Thymus (tissue), 11 donors: Measurements from ENCODE around the gene RAMP3. TPM values are rescaled to one million over a fixed set of nuclear protein-coding genes. Genes with fewer than 3 reads are reported as not detected.
A peak's percentile ranks its signal among the peaks of the same experiment; 100 is the strongest.
"Not testable (repeated sequence)": the region's sequence is repeated elsewhere in the genome, so short reads cannot be mapped to it uniquely, and the experiment has no call there.

Source experiments
- DNase-seq, 9 donors: peaks; one replicate each; pipeline ENCODE4 v3.0.0-alpha.2; 2013; ENCODE audit warnings: low spot score in 9 of 9, low read depth in 6 of 9, missing footprints in 1 of 9
- H3K27ac ChIP-seq, 2 donors: one replicate each; pipeline ENCODE4 v1.5.1; 2013; ENCODE audit warnings: control low read depth in 1 of 2, low read depth in 1 of 2, low read length in 1 of 2, mild to moderate bottlenecking in 1 of 2, moderate library complexity in 1 of 2
- H3K27me3 ChIP-seq, 2 donors: one replicate each; pipeline ENCODE4 v1.5.1; 2013; ENCODE audit warnings: low read length in 1 of 2; ENCODE audit not compliant: control insufficient read depth in 2 of 2, insufficient read depth in 1 of 2
- H3K36me3 ChIP-seq, 2 donors: one replicate each; pipeline ENCODE4 v1.5.1; 2013; ENCODE audit warnings: low read length in 1 of 2, mild to moderate bottlenecking in 1 of 2, moderate library complexity in 1 of 2; ENCODE audit not compliant: control insufficient read depth in 2 of 2, insufficient read depth in 2 of 2
- H3K4me1 ChIP-seq, 2 donors: one replicate each; pipeline ENCODE4 v1.5.1; 2013; ENCODE audit warnings: low read length in 2 of 2; ENCODE audit not compliant: control insufficient read depth in 2 of 2, insufficient read depth in 2 of 2
- H3K4me3 ChIP-seq, 2 donors: one replicate each; pipeline ENCODE4 v1.5.1; 2013; ENCODE audit warnings: low read length in 2 of 2, control low read depth in 1 of 2, mild to moderate bottlenecking in 1 of 2
- H3K9me3 ChIP-seq, 2 donors: one replicate each; pipeline ENCODE4 v1.5.1; 2013; ENCODE audit warnings: low read length in 1 of 2, mild to moderate bottlenecking in 1 of 2; ENCODE audit not compliant: control insufficient read depth in 2 of 2, insufficient read depth in 1 of 2
- WGBS: extraction: QIAGEN DNeasy Blood & Tissue Kit; methylation state at CpG from one replicate; pipeline ENCODE4 v1.1.7; 2013; 5-methylcytosine and 5-hydroxymethylcytosine counted together
- polyA plus RNA-seq: library from polyadenylated mRNA; stranded (reverse); fragments of 200-250 nt; gene quantifications from one replicate; pipeline ENCODE4 v1.2.3, GENCODE V29; 2013
- total RNA-seq: library from RNA; stranded (reverse); fragments of 120-200 nt; gene quantifications from one replicate; pipeline ENCODE4 v1.2.4, GENCODE V29; 2013
- donor health status: healthy.

The RAMP3 gene
- total and polyA plus RNA-seq, 2 donors: 5.2 to 23.8 TPM

- peaks cover 0 to 2% of the 10 kb centered on the region in 2 donors for H3K27me3 ChIP-seq
- H3K36me3 ChIP-seq: no peaks in the 10 kb centered on the region
- 90% methylated on average over 5 of the region's 5 CpGs for WGBS
- H3K27ac ChIP-seq: no peak overlapping the region
- no peaks in the 10 kb centered on the region for H3K9me3 ChIP-seq
- DNase-seq: no peak
- no peaks in the 10 kb centered on the region for H3K4me1 ChIP-seq
- H3K4me3 ChIP-seq: no peak overlapping the region
These were observed 45.4 kb downstream of the RAMP3 start for GRCh38 chr7:45203036-45203435.

- no peaks in the 10 kb centered on the region for H3K4me1 ChIP-seq
- 95% methylated on average over 7 of the region's 7 CpGs for WGBS
- no peaks in the 10 kb centered on the region for H3K36me3 ChIP-seq
- H3K27me3 ChIP-seq: peaks cover 0 to 2% of the 10 kb centered on the region in 2 donors
- DNase-seq: no peak
- no peaks in the 10 kb centered on the region for H3K9me3 ChIP-seq
- no peak overlapping the region for H3K4me3 ChIP-seq
- H3K27ac ChIP-seq: no peak overlapping the region
These were observed 45.9 kb downstream of the RAMP3 start for GRCh38 chr7:45203459-45203858.

- Histone ChIP-seq H3K36me3 (no peaks in the 10 kb centered on the region), H3K4me1 (no peaks in the 10 kb centered on the region), H3K27ac (no peak overlapping the region), H3K9me3 (no peaks in the 10 kb centered on the region), H3K27me3 (peaks cover 0 to 2% of the 10 kb centered on the region in 2 donors), H3K4me3 (no peak overlapping the region)
- DNase-seq: peak in 1 of 9 donors; percentile 5
- 88% methylated on average over 2 of the region's 2 CpGs for WGBS
These were observed 46.4 kb downstream of the RAMP3 start for GRCh38 chr7:45203936-45204445.

GRCh38 chr7:45206266-45206665 lies 48.7 kb downstream of the RAMP3 start:
- not testable (repeated sequence) for H3K27ac ChIP-seq, H3K27me3 ChIP-seq, DNase-seq, H3K9me3 ChIP-seq, H3K4me1 ChIP-seq, H3K36me3 ChIP-seq, H3K4me3 ChIP-seq
- 95% methylated on average over 5 of the region's 5 CpGs for WGBS

GRCh38 chr7:45209909-45210308 lies 52.3 kb downstream of the RAMP3 start:
- WGBS: 94% methylated on average over 3 of the region's 3 CpGs
- not testable (repeated sequence) for H3K27ac ChIP-seq

GRCh38 chr7:45211066-45211465 lies 53.5 kb downstream of the RAMP3 start:
- no peak for DNase-seq
- WGBS: 66% methylated on average over 4 of the region's 4 CpGs
- H3K27me3 ChIP-seq: peaks cover 0 to 6% of the 10 kb centered on the region in 2 donors
- no peaks in the 10 kb centered on the region for H3K9me3 ChIP-seq
- H3K4me1 ChIP-seq: no peaks in the 10 kb centered on the region
- no peak overlapping the region for H3K27ac ChIP-seq
- H3K36me3 ChIP-seq: no peaks in the 10 kb centered on the region
- no peak overlapping the region for H3K4me3 ChIP-seq

More at GRCh38 chr7:45209909-45210308, 52.3 kb downstream of the RAMP3 start:
- not testable (repeated sequence) for H3K36me3 ChIP-seq, H3K4me1 ChIP-seq, H3K27me3 ChIP-seq, DNase-seq, H3K4me3 ChIP-seq, H3K9me3 ChIP-seq

GRCh38 chr7:45211958-45212357 lies 54.4 kb downstream of the RAMP3 start:
- no peaks in the 10 kb centered on the region for H3K36me3 ChIP-seq
- no peak for DNase-seq
- H3K4me1 ChIP-seq: no peaks in the 10 kb centered on the region
- no peak overlapping the region for H3K4me3 ChIP-seq
- WGBS: 97% methylated on average over 2 of the region's 2 CpGs
- no peak overlapping the region for H3K27ac ChIP-seq
- no peaks in the 10 kb centered on the region for H3K9me3 ChIP-seq
- H3K27me3 ChIP-seq: peaks cover 0 to 4% of the 10 kb centered on the region in 2 donors

GRCh38 chr7:45212606-45213005 lies 55.0 kb downstream of the RAMP3 start:
- no peak overlapping the region for H3K4me3 ChIP-seq
- peaks cover 0 to 4% of the 10 kb centered on the region in 2 donors for H3K27me3 ChIP-seq
- 96% methylated on average over 5 of the region's 5 CpGs for WGBS
- H3K36me3 ChIP-seq: no peaks in the 10 kb centered on the region
- H3K4me1 ChIP-seq: no peaks in the 10 kb centered on the region
- no peaks in the 10 kb centered on the region for H3K9me3 ChIP-seq
- DNase-seq: no peak
- H3K27ac ChIP-seq: no peak overlapping the region

GRCh38 chr7:45215601-45216062 lies 58.0 kb downstream of the RAMP3 start:
- WGBS: 48% methylated on average over 8 of the region's 8 CpGs
- no peak overlapping the region for H3K27ac ChIP-seq
- no peaks in the 10 kb centered on the region for H3K36me3 ChIP-seq
- no peaks in the 10 kb centered on the region for H3K9me3 ChIP-seq
- no peak for DNase-seq
- H3K4me3 ChIP-seq: no peak overlapping the region
- no peaks in the 10 kb centered on the region for H3K4me1 ChIP-seq
- peaks cover 0 to 6% of the 10 kb centered on the region in 2 donors for H3K27me3 ChIP-seq
